BLaER1 treated with 17β-estradiol and CSF1 and Interleukin-3, amounts not matched to agents 10 nM and 100 nM (cell line): ENCODE data around the gene RMP24.

Experiments used
- H3K27ac ChIP-seq, 11 experiments: shearing (Covaris generic); formaldehyde crosslinking; 2 replicates each; pipeline ENCODE4 v1.8.1; 2022
- H3K27me3 ChIP-seq, 11 experiments: shearing (Covaris generic); formaldehyde crosslinking; 2 replicates each; pipeline ENCODE4 v1.8.1; 2022
- H3K36me3 ChIP-seq, 11 experiments: shearing (Covaris generic); formaldehyde crosslinking; 2 replicates each; pipeline ENCODE4 v1.8.1; 2022
- H3K4me1 ChIP-seq, 10 experiments: shearing (Covaris generic); formaldehyde crosslinking; 2 replicates each; pipeline ENCODE4 v1.8.1; 2022
- H3K4me2 ChIP-seq, 11 experiments: shearing (Covaris generic); formaldehyde crosslinking; 2 replicates each; pipeline ENCODE4 v1.8.1; 2022
- H3K4me3 ChIP-seq, 10 experiments: shearing (Covaris generic); formaldehyde crosslinking; 2 replicates each; pipeline ENCODE4 v1.8.1; 2022
- H3K9ac ChIP-seq, 11 experiments: shearing (Covaris generic); formaldehyde crosslinking; 2 replicates each; pipeline ENCODE4 v1.8.1; 2022
- H3K9me3 ChIP-seq, 11 experiments: shearing (Covaris generic); formaldehyde crosslinking; replicated peaks in 1 of 11; 2 replicates each; pipeline ENCODE4 v1.8.1; 2022
- H4K20me1 ChIP-seq, 11 experiments: shearing (Covaris generic); formaldehyde crosslinking; 2 replicates each; pipeline ENCODE4 v1.8.1; 2022
- Cebpa-rat ChIP-seq, 11 experiments: shearing (Covaris generic); IDR thresholded peaks; 2 replicates each; pipeline ENCODE4 v1.8.1; 2022

Gene RMP24

GRCh38 chr18:35979112-35979511 is 6.6 kb downstream of the RMP24 start:
- Histone ChIP-seq H3K4me1 (peaks cover 2 to 8% (median 5%) of the 10 kb centered on the region in 10 experiments), H3K4me3 (no peak overlapping the region), H3K9ac (no peak overlapping the region), H3K9me3 (no peaks in the 10 kb centered on the region), H3K27me3 (no peaks in the 10 kb centered on the region), H3K36me3 (peaks cover 84 to 97% (median 93%) of the 10 kb centered on the region in 11 experiments), H3K4me2 (no peak overlapping the region), H3K27ac (no peak overlapping the region), H4K20me1 (peaks cover 0 to 4% (median 0%) of the 10 kb centered on the region in 11 experiments; a peak in 2 of 22 replicates)
- TF ChIP-seq Cebpa-rat (IDR thresholded peaks at IDR 0.05) = no peak

DNA sequence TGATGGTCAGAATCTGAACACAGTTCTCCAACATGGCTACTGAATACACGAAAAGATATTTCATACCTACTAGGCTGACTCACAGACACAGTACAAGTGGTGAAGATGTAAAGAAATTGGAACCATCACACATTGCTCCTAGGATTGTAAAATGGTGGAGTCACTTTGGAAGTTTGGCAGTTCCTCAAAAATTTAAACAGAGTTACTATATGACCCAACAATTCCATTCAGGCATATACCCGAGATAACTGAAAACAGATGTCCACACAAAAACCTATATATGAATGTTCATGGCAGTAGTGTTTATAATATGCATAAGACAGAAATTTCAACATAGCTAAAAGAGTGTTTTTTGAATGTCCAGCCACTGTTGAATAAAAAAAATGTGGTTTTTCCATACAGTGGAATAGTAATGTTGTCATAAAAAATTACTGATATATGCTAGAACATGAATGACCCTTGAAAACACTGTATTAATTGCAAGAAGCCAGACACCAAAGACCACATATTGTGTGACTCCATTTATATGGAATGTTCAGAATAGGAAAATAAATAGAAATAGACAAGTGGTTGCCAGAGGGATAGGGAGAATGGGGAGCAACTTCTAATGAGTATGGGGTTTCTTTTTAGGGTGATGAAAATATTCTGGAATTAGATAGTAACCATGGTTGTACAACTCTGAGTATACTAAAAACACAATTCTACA is 10.1 kb downstream of the RMP24 start:
- Histone ChIP-seq H3K27me3 (no peaks in the 10 kb centered on the region), H3K4me2 (no peak overlapping the region), H3K27ac (no peak overlapping the region), H3K9ac (no peak overlapping the region), H3K4me3 (no peak overlapping the region), H3K9me3 (no peaks in the 10 kb centered on the region), H3K36me3 (peaks cover 64 to 97% (median 81%) of the 10 kb centered on the region in 11 experiments), H3K4me1 (no peaks in the 10 kb centered on the region), H4K20me1 (no peaks in the 10 kb centered on the region; a peak in 1 of 22 replicates)
- no peak for TF ChIP-seq Cebpa-rat (IDR thresholded peaks at IDR 0.05)

DNA sequence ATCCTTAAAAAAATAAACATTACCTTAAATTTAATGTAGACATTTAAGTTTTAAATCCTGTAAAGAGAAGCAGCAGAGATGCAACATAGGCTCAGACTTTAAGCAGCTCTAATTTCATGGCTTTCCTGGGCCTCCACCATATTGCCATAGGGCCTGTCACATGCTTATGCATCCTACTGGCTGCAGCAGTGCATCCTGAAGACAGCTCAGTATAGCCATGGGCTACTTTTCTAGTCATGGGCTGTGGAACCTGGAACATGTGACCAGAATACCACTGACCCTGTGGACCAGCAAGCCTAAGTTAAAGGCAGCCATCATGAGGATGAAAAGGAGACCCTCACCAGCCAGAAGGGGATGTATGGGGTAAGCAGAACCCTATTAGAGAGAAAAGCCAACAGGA is 10.7 kb downstream of the RMP24 start:
- Histone ChIP-seq H3K4me1 (no peaks in the 10 kb centered on the region), H3K4me2 (no peak overlapping the region), H3K27ac (no peak overlapping the region), H3K36me3 (peaks cover 61 to 97% (median 78%) of the 10 kb centered on the region in 11 experiments), H4K20me1 (no peaks in the 10 kb centered on the region; a peak in 1 of 22 replicates), H3K27me3 (no peaks in the 10 kb centered on the region), H3K4me3 (no peak overlapping the region), H3K9ac (no peak overlapping the region), H3K9me3 (no peaks in the 10 kb centered on the region)
- TF ChIP-seq Cebpa-rat (IDR thresholded peaks at IDR 0.05) = no peak

DNA sequence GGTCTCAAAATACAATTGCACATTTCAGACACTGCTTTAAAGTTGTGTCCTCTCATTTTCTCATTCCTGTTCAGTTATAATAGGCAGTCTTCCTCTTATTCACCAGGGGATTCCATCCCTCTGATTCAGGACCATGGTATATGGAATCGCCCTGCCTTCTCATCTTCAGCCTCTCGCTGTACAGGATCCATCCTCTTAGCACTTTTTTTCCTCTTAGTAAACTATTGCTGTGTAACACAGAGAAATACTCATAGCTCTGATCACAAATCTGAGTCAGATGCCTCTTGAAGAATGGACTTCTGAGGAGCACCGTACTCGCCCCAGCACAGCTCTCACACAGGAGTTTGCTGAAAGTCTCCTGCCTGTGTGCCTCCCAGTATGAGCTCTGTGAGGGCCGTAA is 11.3 kb downstream of the RMP24 start:
- no peaks in the 10 kb centered on the region; a peak in 1 of 22 replicates for H4K20me1 ChIP-seq
- H3K4me1 ChIP-seq = no peaks in the 10 kb centered on the region
- H3K4me2 ChIP-seq = no peak overlapping the region
- no peaks in the 10 kb centered on the region for H3K27me3 ChIP-seq
- H3K4me3 ChIP-seq = no peak overlapping the region
- no peak for TF ChIP-seq Cebpa-rat (IDR thresholded peaks at IDR 0.05)
- no peak overlapping the region for H3K27ac ChIP-seq
- H3K9me3 ChIP-seq = no peaks in the 10 kb centered on the region
- no peak overlapping the region for H3K9ac ChIP-seq
- peaks cover 61 to 97% (median 78%) of the 10 kb centered on the region in 11 experiments for H3K36me3 ChIP-seq

GRCh38 chr18:35991696-35992095 is 19.2 kb downstream of the RMP24 start:
- Histone ChIP-seq H4K20me1 (no peaks in the 10 kb centered on the region), H3K9me3 (no peaks in the 10 kb centered on the region), H3K4me1 (no peaks in the 10 kb centered on the region), H3K36me3 (peaks cover 39 to 72% (median 48%) of the 10 kb centered on the region in 11 experiments), H3K4me2 (no peak overlapping the region), H3K9ac (no peak overlapping the region), H3K27me3 (no peaks in the 10 kb centered on the region), H3K4me3 (no peak overlapping the region), H3K27ac (no peak overlapping the region)
- TF ChIP-seq Cebpa-rat (IDR thresholded peaks at IDR 0.05) = no peak

DNA sequence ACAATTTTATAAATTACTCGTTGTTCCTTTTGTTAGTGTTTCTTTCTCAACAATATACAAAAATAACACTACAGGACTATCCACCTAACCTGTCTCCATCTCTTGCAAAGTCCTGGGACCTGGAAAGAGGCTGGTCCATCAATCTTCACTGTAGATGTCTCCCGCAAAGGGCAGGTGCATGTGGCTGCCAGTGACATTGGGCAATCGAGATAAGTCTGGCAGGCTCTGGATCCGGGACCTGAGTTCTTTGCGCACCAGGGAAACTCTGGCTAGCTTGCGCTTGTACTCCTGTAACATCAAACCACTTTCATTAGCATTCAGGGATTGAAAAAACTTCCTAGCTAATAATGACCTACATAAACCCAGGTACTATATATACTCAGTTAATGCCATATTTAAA is 20.5 kb downstream of the RMP24 start:
- peaks cover 30 to 59% (median 43%) of the 10 kb centered on the region in 11 experiments for H3K36me3 ChIP-seq
- H3K9ac ChIP-seq = no peak overlapping the region
- no peaks in the 10 kb centered on the region for H3K27me3 ChIP-seq
- H3K9me3 ChIP-seq = no peaks in the 10 kb centered on the region
- H3K4me1 ChIP-seq = no peaks in the 10 kb centered on the region
- TF ChIP-seq Cebpa-rat (IDR thresholded peaks at IDR 0.05) = no peak
- no peak overlapping the region for H3K27ac ChIP-seq
- H3K4me3 ChIP-seq = no peak overlapping the region
- H4K20me1 ChIP-seq = no peaks in the 10 kb centered on the region
- no peak overlapping the region for H3K4me2 ChIP-seq

DNA sequence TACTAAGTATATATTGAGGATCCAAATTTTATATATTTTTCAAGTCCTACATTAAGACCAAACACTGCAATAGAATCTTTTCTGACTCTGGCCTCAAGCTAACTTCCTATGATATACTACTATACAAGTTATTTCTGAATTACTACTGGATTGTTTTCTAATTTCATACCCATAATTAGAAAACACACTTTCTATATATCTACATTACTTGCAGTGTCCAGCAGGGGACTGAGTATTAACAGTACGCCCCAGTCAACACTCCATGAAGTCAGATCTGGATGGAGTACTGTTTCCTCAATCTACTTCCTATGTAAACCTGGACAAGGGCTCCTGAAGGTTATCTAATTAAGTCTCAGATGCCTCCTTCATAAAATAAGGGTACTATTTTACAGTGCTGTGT is 26.5 kb downstream of the RMP24 start:
- Histone ChIP-seq H3K27ac (no peak overlapping the region), H3K27me3 (no peaks in the 10 kb centered on the region), H4K20me1 (no peaks in the 10 kb centered on the region), H3K4me2 (no peak overlapping the region), H3K4me3 (no peak overlapping the region), H3K4me1 (peaks cover 11 to 39% (median 30%) of the 10 kb centered on the region in 10 experiments), H3K9ac (no peak overlapping the region), H3K9me3 (no peaks in the 10 kb centered on the region), H3K36me3 (peaks cover 0 to 5% (median under 1%) of the 10 kb centered on the region in 11 experiments; a peak in 4 of 22 replicates)
- TF ChIP-seq Cebpa-rat (IDR thresholded peaks at IDR 0.05) = no peak

- Histone ChIP-seq H4K20me1 (no peaks in the 10 kb centered on the region), H3K4me2 (peak overlapping the region in 9 of 11 experiments; percentile 14 to 67 (median 40); a peak in 14 of 22 replicates), H3K4me1 (peaks cover 11 to 39% (median 30%) of the 10 kb centered on the region in 10 experiments), H3K27ac (no peak overlapping the region), H3K27me3 (no peaks in the 10 kb centered on the region), H3K9ac (no peak overlapping the region), H3K9me3 (no peaks in the 10 kb centered on the region), H3K4me3 (no peak overlapping the region), H3K36me3 (peaks cover 0 to 8% (median 0%) of the 10 kb centered on the region in 11 experiments; a peak in 1 of 22 replicates)
- no peak for TF ChIP-seq Cebpa-rat (IDR thresholded peaks at IDR 0.05)
Measured at GRCh38 chr18:35999925-36000324, 27.4 kb downstream of the RMP24 start.

DNA sequence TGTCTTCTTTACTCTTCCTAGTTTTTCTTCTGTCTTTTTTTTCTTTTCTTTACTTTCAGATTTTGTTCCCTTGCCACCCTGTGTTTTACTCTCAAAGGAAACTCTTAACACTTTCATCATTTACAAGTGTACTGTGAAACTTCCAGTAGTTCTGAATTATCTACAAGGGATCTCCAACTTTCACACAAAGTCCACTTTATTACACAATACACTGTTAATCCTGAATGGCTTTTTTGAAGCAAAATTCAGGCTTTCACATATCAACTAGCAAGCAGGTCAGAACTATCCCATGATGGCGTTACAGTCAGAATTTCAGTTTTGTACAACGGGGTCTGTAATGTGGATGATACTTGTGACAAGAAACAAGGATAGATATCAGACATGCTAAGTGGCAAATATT is 34.5 kb downstream of the RMP24 start:
- Histone ChIP-seq H3K9ac (no peak overlapping the region), H3K4me3 (no peak overlapping the region), H3K27me3 (no peaks in the 10 kb centered on the region), H4K20me1 (no peaks in the 10 kb centered on the region), H3K36me3 (peaks cover 0 to 8% (median 0%) of the 10 kb centered on the region in 11 experiments; a peak in 1 of 22 replicates), H3K4me2 (no peak overlapping the region), H3K9me3 (no peaks in the 10 kb centered on the region), H3K4me1 (peaks cover 11 to 14% (median 12%) of the 10 kb centered on the region in 10 experiments), H3K27ac (no peak overlapping the region)
- TF ChIP-seq Cebpa-rat (IDR thresholded peaks at IDR 0.05) = no peak

- Histone ChIP-seq H3K4me3 (no peak overlapping the region), H3K27ac (no peak overlapping the region), H3K9ac (no peak overlapping the region), H3K4me1 (no peaks in the 10 kb centered on the region), H4K20me1 (no peaks in the 10 kb centered on the region), H3K36me3 (peaks cover 0 to 7% (median 3%) of the 10 kb centered on the region in 11 experiments; a peak in 2 of 22 replicates), H3K9me3 (no peaks in the 10 kb centered on the region), H3K27me3 (no peaks in the 10 kb centered on the region), H3K4me2 (no peak overlapping the region)
- no peak for TF ChIP-seq Cebpa-rat (IDR thresholded peaks at IDR 0.05)
Measured at GRCh38 chr18:36009214-36009613, 36.7 kb downstream of the RMP24 start.
